NOMO-1 treated with DMSO at 0.1 percent for 48 hours (cell line): Measurements from ENCODE around the gene VASN.

Source experiments
- DNase-seq: peaks from one replicate; lab custom pipeline; 2025; ENCODE audit not compliant: unreplicated experiment; lab: John Stamatoyannopoulos, UW

VASN gene

DNA sequence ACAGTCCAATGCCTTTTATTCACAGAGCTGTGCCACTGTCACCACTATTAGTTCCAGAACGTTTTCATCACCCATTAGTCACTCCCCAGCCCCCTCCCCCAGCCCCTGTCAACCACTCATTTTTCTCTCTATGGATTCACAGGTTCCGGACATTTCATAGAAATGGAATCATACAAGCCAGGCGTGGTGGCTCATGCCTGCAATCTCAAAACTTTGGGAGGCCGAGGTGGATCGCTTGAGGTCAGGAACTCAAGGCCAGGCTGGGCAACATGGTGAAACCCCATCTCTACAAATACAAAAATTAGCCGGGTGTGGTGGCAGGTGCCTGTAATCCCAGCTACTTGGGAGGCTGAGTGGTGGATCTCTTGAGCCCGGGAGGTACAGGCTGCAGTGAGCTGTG lies 19.8 kb upstream of the VASN start:
- DNase-seq: no peak

DNA sequence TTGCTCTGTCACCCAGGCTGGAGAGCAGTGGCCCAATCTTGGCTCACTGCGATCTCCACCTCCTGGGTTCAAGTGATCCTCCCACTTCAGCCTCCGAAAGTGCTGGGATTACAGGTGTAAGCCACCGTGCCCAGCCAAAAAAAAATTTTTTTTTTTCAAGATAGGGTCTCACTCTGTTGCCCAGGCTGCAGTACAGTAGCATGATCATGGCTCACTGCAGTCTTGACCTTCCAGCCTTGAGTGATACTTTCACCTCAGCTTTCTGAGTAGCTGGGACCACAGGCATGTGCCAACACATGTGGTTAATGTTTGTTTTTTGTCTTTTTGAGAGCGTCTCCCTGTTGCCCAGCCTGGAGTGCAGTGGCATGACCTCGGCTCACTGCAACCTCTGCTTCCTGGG lies 18.8 kb upstream of the VASN start:
- no peak for DNase-seq

- DNase-seq: no peak
Measured at GRCh38 chr16:4353675-4354074, 18.0 kb upstream of the VASN start.

DNA sequence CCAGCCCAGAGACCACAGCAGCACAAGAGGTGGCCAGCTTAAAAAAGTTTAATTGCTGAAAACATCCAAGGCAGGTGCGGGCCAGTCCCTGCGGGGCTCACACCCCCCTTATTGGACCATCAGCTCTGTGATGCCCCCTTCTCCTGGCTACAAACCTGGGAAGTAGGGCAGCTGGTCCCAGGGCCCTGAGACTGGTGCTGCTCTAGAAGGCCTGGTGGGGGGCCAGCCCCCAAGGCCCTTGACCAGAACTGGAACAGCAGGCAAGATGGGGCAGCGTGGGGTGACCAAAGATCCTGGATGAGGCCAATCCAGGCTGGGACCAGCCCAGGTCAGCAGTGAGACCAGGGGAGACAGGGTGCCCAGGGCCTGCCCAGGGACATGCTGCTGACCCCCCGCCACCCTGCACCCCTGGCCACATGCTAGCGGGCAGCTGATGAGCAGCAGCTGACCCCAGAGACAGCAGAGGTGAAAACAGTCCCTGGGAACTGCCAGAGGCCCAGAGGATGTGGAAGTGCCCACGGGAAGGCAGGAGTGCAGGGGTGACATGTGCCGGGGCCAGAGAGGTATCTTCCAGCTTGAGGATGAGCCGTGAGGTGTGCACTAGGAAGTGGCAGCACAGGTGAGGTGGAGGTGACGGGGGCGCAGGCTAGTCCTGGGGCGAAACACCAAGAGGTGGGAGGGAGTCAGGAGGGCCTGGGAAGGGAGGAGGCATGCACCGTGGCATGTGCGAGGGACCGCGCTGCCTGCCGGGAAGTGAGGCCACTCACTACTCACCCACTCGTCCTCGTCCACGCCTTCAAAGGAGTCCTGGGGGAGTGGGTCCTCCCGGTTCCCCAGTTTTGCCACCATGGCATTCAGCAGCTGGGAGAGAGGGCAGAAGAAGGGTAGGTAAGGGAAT lies 16.9 kb upstream of the VASN start:
- no peak for DNase-seq

GRCh38 chr16:4356820-4357219 lies 14.8 kb upstream of the VASN start:
- no peak for DNase-seq

DNA sequence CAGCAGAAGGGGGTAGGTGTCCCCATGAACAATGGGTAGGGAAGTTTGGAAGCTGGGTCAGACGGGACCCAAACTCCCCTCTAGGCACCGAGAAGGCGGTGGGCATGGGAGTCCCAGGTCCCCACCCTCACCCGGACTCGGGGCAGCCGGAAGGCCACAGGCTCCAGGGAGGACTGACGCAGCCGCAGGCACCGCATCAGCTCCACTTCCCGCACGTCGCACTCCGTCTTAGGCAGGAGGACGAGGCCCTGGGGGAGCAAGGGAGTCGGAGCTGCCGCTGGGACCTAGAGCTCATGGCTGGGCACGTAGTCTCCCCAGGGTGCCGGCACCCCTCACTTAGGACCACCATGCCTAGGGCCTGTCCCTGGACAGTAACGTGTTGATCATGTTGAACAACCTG lies 13.4 kb upstream of the VASN start:
- no peak for DNase-seq

GRCh38 chr16:4358831-4359561 lies 12.7 kb upstream of the VASN start:
- DNase-seq: no peak

DNA sequence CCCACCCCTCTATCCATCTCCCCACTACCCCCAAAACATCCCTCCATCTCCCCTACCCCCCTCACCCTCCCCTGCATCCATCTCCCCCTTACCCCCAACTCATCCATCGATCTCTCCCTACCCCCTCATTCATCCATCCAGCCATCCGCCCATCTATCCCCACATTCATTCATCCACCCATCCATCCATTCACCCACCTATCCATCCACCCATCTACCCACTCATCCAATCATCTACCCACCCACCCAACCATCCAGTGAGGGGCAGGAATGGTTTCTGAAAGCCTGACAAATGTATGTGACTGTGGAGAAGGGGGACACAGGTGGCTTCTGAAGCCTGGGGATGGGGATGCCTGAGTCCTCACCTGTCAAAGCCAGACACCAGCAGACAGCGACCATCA lies 11.7 kb upstream of the VASN start:
- DNase-seq: no peak

DNA sequence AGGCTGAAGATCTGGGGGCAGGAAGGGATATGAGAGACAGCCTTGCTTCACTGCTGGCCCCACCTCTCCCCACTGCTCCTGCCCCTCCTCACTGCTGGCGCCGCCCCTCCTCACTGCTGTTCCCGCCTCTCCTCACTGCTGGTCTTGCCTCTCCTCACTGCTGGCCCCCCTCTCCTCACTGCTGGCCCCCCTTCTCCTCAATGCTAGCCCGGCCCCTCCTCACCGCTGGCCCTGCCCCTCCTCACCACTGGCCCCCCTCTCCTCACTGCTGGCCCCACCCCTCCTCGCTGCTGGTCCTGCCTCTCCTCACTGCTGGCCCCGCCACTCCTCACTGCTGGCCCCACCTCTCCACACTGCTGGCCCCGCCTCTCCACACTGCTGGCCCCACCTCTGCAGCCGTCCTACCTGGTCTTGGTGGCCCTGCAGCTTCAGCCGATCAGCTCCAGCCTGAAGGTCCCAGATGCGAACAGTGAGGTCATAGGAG lies 11.1 kb upstream of the VASN start:
- DNase-seq: peak; percentile 12

GRCh38 chr16:4361033-4361943 lies 10.4 kb upstream of the VASN start:
- no peak for DNase-seq

- no peak for DNase-seq
Measured at GRCh38 chr16:4361944-4362311, 9.7 kb upstream of the VASN start.

DNA sequence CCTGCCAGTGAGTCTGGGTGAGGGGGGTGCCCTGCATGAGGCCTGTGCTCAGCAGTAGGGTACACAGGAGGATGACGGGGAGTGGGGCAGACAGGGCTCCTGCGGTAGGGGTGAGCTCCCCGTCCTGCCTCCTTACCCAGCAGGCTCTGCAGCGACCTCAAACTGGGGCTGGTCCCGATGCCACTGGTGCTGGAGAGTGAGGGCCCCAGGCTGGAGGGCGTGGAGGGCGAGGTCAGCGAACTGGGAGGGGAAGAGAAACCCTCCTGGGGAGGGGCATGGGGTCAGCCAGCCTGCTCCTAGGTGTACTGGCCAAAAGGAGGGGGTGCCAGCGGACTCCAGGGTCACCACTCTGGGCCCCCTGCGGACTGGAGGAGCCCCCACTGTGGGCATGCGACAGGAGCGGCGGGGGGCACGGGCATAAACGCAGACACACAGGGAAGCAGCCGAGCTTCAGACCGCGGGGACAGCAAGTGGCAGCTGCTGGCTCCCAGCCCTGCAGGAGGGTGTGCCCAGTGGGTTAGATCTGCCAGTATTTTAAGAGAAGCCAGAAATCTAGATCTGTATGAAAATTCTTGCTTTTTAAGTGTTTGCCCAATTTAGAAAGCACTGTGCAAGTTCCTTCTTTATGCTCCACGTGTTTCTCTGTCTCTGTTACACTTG lies 9.0 kb upstream of the VASN start:
- DNase-seq: no peak

DNA sequence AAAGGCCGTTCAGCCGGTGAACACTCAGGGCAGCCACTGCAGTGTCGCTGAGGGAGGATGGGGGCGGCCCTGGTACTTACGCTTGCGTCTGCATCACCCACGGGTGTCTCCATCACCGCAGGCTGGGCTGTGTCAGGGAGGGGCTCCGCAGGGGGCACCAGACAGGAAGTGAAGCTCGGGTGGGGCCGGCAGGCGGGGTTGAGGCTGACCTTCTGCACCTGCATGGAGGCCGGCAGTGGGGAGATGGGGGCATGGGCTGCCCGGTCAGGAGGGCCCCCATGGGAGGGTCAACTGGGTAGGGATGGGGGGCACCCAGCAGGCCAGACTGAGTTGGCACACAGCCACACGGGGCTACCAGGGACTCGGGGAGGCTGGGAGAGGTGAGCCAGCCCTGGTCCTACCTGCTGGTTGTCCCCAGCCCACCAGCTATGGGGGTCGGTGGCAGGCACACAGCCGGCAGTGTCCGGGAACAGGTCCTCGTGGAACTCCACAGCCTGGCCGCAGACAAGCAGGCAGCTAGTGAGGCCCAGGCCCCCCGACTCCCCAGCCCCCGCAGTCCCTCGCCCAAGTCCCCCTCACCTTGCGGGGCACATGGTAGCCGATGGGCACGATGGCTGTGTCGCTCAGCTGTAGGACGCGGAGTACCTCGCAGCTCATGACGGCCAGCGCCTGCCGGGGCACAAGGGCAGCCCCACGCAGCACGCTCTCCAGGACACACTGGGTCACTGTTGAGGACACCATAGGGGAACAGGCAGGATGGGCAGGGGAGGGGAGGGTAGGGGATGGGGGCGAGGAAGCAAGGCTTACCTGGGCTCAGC lies 7.2 kb upstream of the VASN start:
- DNase-seq: no peak

- no peak for DNase-seq
Measured at GRCh38 chr16:4365014-4365406, 6.6 kb upstream of the VASN start.

GRCh38 chr16:4365615-4366014 lies 6.0 kb upstream of the VASN start:
- no peak for DNase-seq

- DNase-seq: no peak
Measured at GRCh38 chr16:4366016-4366415, 5.6 kb upstream of the VASN start.

DNA sequence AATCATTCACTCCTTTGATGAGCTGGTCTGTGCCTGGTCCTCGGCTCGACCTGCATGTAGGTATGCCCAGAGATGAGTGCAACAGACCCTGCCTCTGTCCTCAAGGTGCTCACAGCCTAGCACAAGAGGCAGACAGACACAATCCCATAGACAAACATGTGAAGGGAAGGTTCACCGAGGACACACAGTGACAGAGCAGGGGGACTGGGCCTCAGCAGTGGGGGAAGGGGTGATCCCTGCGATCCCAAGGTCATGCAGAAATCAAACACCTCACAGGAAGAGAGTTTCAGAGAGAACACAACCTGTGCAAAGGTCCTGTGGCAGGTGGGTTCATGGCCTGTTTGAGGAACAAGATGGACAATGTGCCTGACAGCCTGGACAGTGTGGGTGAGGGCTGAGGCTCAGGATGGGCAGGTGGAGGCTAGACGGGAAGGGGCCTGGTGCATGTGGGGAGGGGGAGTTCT lies 4.2 kb upstream of the VASN start:
- no peak for DNase-seq

DNA sequence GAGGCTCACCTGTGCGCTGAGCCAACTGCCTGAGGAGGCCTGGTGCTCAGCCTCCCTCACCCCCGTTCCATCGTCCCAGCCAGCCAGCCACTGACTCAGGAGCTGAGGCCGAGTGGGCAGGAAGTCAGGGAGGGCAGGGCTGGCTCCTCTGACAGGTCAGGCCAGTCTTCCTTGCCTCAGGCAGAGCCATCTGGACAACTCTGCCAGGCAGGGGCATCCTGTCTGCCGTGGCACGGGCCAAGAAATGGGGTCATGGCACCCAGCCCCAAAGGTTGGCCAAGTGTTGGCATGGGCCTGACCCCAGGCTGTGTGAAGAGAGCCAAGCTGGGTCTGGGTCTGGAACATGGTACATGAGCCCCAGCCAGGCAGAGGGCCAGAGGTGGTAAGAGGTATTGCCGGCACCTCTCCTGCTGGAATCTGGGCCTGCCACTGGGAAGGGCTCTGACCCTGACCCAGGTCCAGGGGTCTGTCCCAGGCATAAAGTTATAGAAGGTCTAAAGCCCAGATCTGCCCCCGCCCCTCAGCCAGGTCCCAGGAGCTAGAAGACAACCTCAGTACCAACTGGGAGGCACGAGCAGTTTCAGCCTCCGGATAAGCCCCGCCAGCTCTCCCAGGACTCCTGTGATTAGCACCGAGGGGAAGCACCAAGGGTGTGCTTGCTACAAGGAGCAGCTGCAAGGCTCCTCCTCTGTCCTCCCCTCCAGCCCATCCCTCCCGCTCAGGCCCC lies 2.5 kb upstream of the VASN start:
- DNase-seq: no peak

GRCh38 chr16:4370151-4370550 lies 1.5 kb upstream of the VASN start:
- DNase-seq: no peak
